NCI-H226 (cell line): ENCODE data around the gene ATP6V1G3.
"Not testable (repeated sequence)": the region's sequence is repeated elsewhere in the genome, so short reads cannot be mapped to it uniquely, and the experiment has no call there.

Source experiments
- DNase-seq: peaks from one replicate; pipeline ENCODE4 v3.0.0-alpha.2; 2015

The ATP6V1G3 gene

GRCh38 chr1:198496216-198497143 is 44.0 kb downstream of the ATP6V1G3 start:
- peak; percentile 34 for DNase-seq

- DNase-seq, result peak; percentile 63
These were observed 44.8 kb downstream of the ATP6V1G3 start for GRCh38 chr1:198495631-198496030.

GRCh38 chr1:198494658-198495103 is 45.8 kb downstream of the ATP6V1G3 start:
- no peak for DNase-seq

- DNase-seq, result no peak
These were observed 46.3 kb downstream of the ATP6V1G3 start for GRCh38 chr1:198494139-198494538.

- DNase-seq, result peak; percentile 36
These were observed 47.2 kb downstream of the ATP6V1G3 start for GRCh38 chr1:198493329-198493728.

- peak; percentile 83 for DNase-seq
These were observed 47.6 kb downstream of the ATP6V1G3 start for GRCh38 chr1:198492872-198493271.

GRCh38 chr1:198491596-198491995 is 48.9 kb downstream of the ATP6V1G3 start:
- no peak for DNase-seq

- DNase-seq, result no peak
These were observed 49.5 kb downstream of the ATP6V1G3 start for GRCh38 chr1:198491028-198491427.

- DNase-seq, result no peak
These were observed 50.3 kb downstream of the ATP6V1G3 start for GRCh38 chr1:198490224-198490623.

- DNase-seq, result no peak
These were observed 53.6 kb downstream of the ATP6V1G3 start for GRCh38 chr1:198486903-198487302.

- no peak for DNase-seq
These were observed 56.8 kb downstream of the ATP6V1G3 start for GRCh38 chr1:198483645-198484044.

GRCh38 chr1:198483006-198483405 is 57.5 kb downstream of the ATP6V1G3 start:
- DNase-seq, result no peak

- DNase-seq, result no peak
These were observed 58.8 kb downstream of the ATP6V1G3 start for GRCh38 chr1:198481661-198482060.

- DNase-seq, result no peak
These were observed 59.6 kb downstream of the ATP6V1G3 start for GRCh38 chr1:198480876-198481275.

- not testable (repeated sequence) for DNase-seq
These were observed 63.1 kb downstream of the ATP6V1G3 start for GRCh38 chr1:198477354-198477753.
